Activated CD4-positive, alpha-beta T cell treated with anti-CD3 and anti-CD28 coated beads, Interleukin-2, amount 50 U/mL, for 4 hours (primary cell): Measurements from ENCODE around the gene ITGA11.
"Not testable (repeated sequence)": the region's sequence is repeated elsewhere in the genome, so short reads cannot be mapped to it uniquely, and the experiment has no call there.

Experiments used
- DNase-seq, 2 experiments: peaks; one replicate each; pipeline ENCODE4 v3.0.0-alpha.2; 2020

ITGA11 gene

GRCh38 chr15:68407886-68408881, 23.8 kb downstream of the ITGA11 start:
- no peak for DNase-seq

- no peak for DNase-seq
Measured at GRCh38 chr15:68407141-68407885, 24.6 kb downstream of the ITGA11 start.

GRCh38 chr15:68405378-68406250, 26.3 kb downstream of the ITGA11 start:
- no peak for DNase-seq

- no peak for DNase-seq
Measured at GRCh38 chr15:68404056-68404798, 27.7 kb downstream of the ITGA11 start.

GRCh38 chr15:68403161-68403941, 28.6 kb downstream of the ITGA11 start:
- no peak for DNase-seq

- no peak for DNase-seq
Measured at GRCh38 chr15:68402432-68403160, 29.4 kb downstream of the ITGA11 start.

- DNase-seq, result no peak
Measured at GRCh38 chr15:68401496-68402431, 30.2 kb downstream of the ITGA11 start.

GRCh38 chr15:68400066-68400456, 31.9 kb downstream of the ITGA11 start:
- no peak for DNase-seq

- no peak for DNase-seq
Measured at GRCh38 chr15:68399096-68400065, 32.6 kb downstream of the ITGA11 start.

- not testable (repeated sequence) for DNase-seq
Measured at GRCh38 chr15:68397999-68398398, 34.0 kb downstream of the ITGA11 start.

GRCh38 chr15:68396068-68396467, 35.9 kb downstream of the ITGA11 start:
- no peak for DNase-seq

GRCh38 chr15:68391121-68391520, 40.8 kb downstream of the ITGA11 start:
- no peak for DNase-seq

GRCh38 chr15:68389936-68390817, 41.8 kb downstream of the ITGA11 start:
- no peak for DNase-seq

GRCh38 chr15:68389041-68389930, 42.7 kb downstream of the ITGA11 start:
- no peak for DNase-seq

- no peak for DNase-seq
Measured at GRCh38 chr15:68387381-68388143, 44.4 kb downstream of the ITGA11 start.
